ENCODE data around the gene CEP192.

CEP192 gene

DNA sequence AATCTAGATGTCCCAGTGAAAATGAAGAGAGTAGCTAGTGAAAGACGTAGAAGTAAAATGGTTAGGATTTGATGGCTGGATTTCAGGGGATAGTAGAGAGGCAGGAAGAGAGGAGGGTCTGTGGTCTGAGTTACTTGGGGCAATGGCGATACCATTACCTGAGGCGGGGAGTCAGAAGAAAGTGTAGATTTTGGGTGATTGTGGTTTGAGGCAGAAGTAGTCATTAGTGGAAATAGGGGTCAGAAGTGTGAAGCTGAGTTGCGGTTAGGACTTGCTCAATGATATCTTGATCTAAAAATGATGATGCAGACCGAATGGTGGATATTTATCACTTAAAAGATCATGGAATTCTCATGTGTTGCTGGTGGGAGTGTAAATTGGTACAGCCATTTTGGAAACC lies 41.0 kb downstream of the CEP192 start:
- TF ChIP-seq, protein P1, sequence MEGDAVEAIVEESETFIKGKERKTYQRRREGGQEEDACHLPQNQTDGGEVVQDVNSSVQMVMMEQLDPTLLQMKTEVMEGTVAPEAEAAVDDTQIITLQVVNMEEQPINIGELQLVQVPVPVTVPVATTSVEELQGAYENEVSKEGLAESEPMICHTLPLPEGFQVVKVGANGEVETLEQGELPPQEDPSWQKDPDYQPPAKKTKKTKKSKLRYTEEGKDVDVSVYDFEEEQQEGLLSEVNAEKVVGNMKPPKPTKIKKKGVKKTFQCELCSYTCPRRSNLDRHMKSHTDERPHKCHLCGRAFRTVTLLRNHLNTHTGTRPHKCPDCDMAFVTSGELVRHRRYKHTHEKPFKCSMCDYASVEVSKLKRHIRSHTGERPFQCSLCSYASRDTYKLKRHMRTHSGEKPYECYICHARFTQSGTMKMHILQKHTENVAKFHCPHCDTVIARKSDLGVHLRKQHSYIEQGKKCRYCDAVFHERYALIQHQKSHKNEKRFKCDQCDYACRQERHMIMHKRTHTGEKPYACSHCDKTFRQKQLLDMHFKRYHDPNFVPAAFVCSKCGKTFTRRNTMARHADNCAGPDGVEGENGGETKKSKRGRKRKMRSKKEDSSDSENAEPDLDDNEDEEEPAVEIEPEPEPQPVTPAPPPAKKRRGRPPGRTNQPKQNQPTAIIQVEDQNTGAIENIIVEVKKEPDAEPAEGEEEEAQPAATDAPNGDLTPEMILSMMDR (IDR thresholded peaks at IDR 0.05; ENCODE audit: control extremely low read depth, extremely low read depth, low read depth, missing control alignments) = no peak
- ChIA-PET POLR2A (no interaction called here), CTCF (no interaction called here)
- no peak for DNase-seq (ENCODE audit: extremely low spot score)

DNA sequence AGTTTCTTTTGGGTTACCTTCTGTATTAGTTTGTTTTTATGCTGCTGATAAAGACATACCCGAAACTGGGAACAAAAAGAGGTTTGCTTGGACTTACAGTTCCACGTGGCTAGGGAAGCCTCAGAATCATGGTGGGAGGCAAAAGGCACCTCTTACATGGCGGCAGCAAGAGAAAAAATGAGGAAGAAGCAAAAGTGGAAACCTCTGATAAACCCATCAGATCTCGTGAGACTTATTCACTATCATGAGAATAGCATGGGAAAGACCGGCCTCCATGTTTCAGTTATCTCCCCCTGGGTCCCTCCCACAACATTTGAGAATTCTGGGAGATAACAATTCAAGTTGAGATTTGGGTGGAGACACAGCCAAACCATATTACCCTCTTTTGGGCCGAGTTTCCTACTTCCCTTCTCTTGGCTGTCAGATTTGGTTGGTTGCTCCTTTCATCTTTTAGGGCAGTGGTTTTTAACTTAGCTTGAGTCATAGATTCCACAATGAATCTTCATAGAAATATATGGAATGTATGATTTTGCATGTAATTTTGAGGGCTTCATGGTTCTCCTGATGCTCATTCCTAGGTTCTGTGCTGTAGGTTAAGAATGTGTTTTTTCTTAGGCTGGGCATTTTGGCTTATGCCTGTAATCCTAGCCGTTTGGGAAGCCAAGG lies 44.2 kb downstream of the CEP192 start:
- DNase-seq (ENCODE audit: extremely low spot score) = no peak
- TF ChIP-seq, protein P1 (IDR thresholded peaks at IDR 0.05; ENCODE audit: control extremely low read depth, extremely low read depth, low read depth, missing control alignments) = no peak
- ChIA-PET POLR2A (interaction anchor here (0.7 kb wide), 1 partner anchor 725 kb away, joined by 5 read pairs; no protein-coding TSS in a partner anchor), CTCF (interaction anchor here (1.6 kb wide), 1 partner anchor 10 kb away, joined by 4 read pairs; no protein-coding TSS in a partner anchor)

DNA sequence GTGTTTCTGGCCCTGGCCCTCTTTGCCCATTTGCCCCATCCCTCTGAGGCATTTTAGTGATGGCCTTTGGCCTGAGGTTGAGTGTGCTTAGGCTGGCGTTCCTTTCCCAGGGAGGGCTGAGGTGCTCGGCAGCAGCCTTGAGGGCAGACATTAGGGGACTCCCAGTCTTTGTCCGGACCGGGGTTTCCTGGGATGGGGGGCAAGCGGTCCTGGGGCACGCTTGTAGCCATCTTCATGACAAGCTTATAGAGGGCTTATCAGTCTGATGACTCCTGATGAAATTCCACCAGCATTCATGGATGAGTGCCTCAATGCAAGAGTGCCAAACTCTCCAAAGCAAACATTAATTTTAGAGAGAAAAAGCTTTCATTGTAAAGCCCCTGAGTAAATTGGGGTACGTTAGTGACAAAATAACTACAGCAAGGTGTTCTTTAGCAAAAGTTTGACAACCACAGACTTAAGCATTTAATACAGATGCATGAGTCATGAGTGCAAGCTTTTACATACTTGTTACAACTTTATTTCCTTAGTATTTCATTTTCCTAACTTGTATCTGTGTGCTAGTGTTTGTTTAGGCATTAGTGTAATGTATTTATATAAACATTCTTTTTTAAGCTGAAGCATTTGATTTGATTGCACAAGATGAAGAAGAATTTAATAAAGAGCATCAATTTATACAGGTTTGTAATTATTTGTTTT lies 45.6 kb downstream of the CEP192 start:
- DNase-seq (ENCODE audit: extremely low spot score) = no peak
- TF ChIP-seq, protein P1 (IDR thresholded peaks at IDR 0.05; ENCODE audit: control extremely low read depth, extremely low read depth, low read depth, missing control alignments) = no peak
- ChIA-PET CTCF (interaction anchor here (0.7 to 1.6 kb wide), 5 partner anchors 8 to 61 kb away, joined by 3 to 4 read pairs (median 3); no protein-coding TSS in a partner anchor), POLR2A (no interaction called here)

DNA sequence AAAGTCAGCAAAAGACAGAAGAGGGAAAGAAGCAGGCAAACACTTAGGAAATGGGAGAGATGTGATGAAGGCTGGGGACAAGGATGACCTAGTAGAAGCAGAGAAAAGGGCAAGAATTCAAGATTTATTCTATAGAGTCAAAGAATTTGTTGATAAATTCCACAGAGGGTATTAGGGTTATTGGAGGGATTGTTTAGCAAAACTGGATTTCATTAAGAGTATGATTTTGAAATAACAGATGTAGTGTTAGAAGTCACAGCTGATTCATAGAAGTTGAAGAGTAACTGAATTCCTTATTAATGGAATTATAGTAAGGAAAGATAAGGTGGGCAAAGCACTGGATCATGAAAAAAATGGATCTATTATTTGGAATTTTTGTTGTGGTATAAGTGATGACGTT lies 48.6 kb downstream of the CEP192 start:
- ChIA-PET POLR2A (no interaction called here), CTCF (no interaction called here)
- DNase-seq (ENCODE audit: extremely low spot score) = no peak
- TF ChIP-seq, protein P1 (IDR thresholded peaks at IDR 0.05; ENCODE audit: control extremely low read depth, extremely low read depth, low read depth, missing control alignments) = no peak

DNA sequence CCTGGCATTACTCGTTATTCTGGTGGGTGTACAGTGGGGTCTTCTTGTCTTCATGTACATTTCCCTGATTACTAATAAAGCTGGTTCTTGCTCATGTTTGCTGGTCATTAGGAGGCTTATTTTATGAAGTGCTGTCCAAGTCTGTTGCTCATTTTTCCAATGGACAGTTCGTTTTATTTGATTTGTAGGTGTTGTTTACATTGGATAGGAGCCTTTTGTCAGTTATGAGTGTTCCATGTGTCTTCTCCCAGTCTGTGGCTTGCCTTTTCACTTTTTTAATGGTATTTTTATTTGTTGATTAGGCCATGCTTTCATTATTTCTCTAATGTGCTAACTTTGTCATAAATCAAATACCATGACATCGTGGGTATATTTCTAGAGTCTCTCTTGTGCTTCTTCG lies 51.9 kb downstream of the CEP192 start:
- DNase-seq (ENCODE audit: extremely low spot score) = no peak
- ChIA-PET POLR2A (no interaction called here), CTCF (no interaction called here)
- TF ChIP-seq, protein P1 (IDR thresholded peaks at IDR 0.05; ENCODE audit: control extremely low read depth, extremely low read depth, low read depth, missing control alignments) = no peak

DNA sequence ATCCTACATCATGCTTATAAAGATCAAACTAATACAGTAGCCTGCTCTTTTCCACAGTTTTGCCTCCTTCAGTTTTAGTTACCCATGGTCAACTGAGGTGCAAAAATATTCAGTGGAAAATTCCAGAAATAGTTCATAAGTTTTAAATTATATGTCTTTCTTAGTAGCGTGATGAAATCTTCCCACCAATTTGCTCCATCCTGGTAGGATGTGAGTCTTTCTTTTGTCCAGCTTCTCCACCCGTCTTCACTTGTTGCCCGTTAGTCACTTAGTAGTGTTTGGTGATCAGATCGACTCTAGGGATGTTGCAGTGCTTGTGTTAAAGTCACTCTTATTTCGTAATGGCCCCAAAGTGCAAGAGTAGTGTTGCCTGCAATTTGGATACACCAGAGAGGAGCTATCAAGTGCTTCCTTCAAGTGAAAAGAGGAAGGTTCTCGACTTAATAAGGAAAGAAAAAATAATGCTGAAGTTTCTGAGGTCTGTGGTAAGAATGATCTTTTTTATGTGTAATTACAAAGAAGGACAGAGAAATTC lies 57.0 kb downstream of the CEP192 start:
- POLR2A ChIA-PET = no interaction called here
- CTCF ChIA-PET = interaction anchor here (1.0 to 1.7 kb wide), 2 partner anchors 34 to 35 kb away, joined by 3 to 6 read pairs; no protein-coding TSS in a partner anchor
- no peak for DNase-seq (ENCODE audit: extremely low spot score)
- TF ChIP-seq, protein P1 (IDR thresholded peaks at IDR 0.05; ENCODE audit: control extremely low read depth, extremely low read depth, low read depth, missing control alignments) = no peak
